Prostate gland (tissue), 2 donors: ENCODE results near the gene PCDHGA8.

ENCODE experiments used
- CTCF ChIP-seq, 4 experiments: fragments of 200-600 bp in 2 of 4; fragments of 450-650 bp in 2 of 4; sonication (generic) in 2 of 4; IDR thresholded peaks; 1 replicate in 3 of 4; 2 replicates in 1 of 4; pipeline ENCODE4 v1.5.1; 2016 to 2019; ENCODE audit warnings: antibody characterized with exemption in 4 of 4, mild to moderate bottlenecking in 2 of 4, moderate library complexity in 2 of 4
- POLR2A ChIP-seq: fragments of 450-650 bp; IDR thresholded peaks from one replicate; pipeline ENCODE4 v1.6.1; 2016; ENCODE audit warnings: antibody characterized with exemption, mild to moderate bottlenecking
- POLR2AphosphoS5 ChIP-seq: sonication (generic); formaldehyde crosslinking; IDR thresholded peaks from one replicate; pipeline ENCODE4 v1.6.1; 2017; ENCODE audit warnings: antibody characterized with exemption

GRCh38 chr5:141413540-141414069 lies 21.2 kb downstream of the PCDHGA8 start:
- TF ChIP-seq CTCF (IDR thresholded peaks at IDR 0.05) (no peak), POLR2A (no peak), POLR2AphosphoS5 (no peak)
